Neuronal stem cell (in vitro differentiated cells): ENCODE results near the gene ABLIM3.

ENCODE experiments used
- DNase-seq: peaks from one replicate; pipeline ENCODE4 v3.0.0-alpha.2; 2013; ENCODE audit warnings: low spot score
- H2AFZ ChIP-seq: one replicate; pipeline ENCODE4 v1.6.1; 2013; ENCODE audit warnings: mild to moderate bottlenecking, low read length, inconsistent platforms
- H2AK5ac ChIP-seq: 2 replicates; pipeline ENCODE4 v1.6.1; 2013; ENCODE audit warnings: low read depth, mild to moderate bottlenecking, inconsistent platforms, low read length, moderate library complexity, mixed read lengths
- H2BK120ac ChIP-seq: 2 replicates; pipeline ENCODE4 v1.6.1; 2013; ENCODE audit warnings: low read depth, mild to moderate bottlenecking, inconsistent platforms, low read length, moderate library complexity, mixed read lengths
- H2BK12ac ChIP-seq: one replicate; pipeline ENCODE4 v1.6.1; 2013; ENCODE audit warnings: low read length, inconsistent platforms
- H2BK15ac ChIP-seq: 2 replicates; pipeline ENCODE4 v1.6.1; 2013; ENCODE audit warnings: mild to moderate bottlenecking, low read length, inconsistent platforms, mixed read lengths
- H2BK5ac ChIP-seq: one replicate; pipeline ENCODE4 v1.6.1; 2013; ENCODE audit warnings: inconsistent platforms, mild to moderate bottlenecking, low read length, moderate library complexity
- H3K14ac ChIP-seq: one replicate; pipeline ENCODE4 v1.6.1; 2013; ENCODE audit warnings: low read length, inconsistent platforms
- H3K18ac ChIP-seq: 2 replicates; pipeline ENCODE4 v1.6.1; 2013; ENCODE audit warnings: low read length, inconsistent platforms
- H3K23ac ChIP-seq: 2 replicates; pipeline ENCODE4 v1.6.1; 2013; ENCODE audit warnings: low read depth, mild to moderate bottlenecking, mixed read lengths, low read length, inconsistent platforms; ENCODE audit not compliant: poor library complexity
- H3K27ac ChIP-seq: replicated peaks from 3 replicates; pipeline ENCODE4 v1.5.1; 2013; ENCODE audit warnings: low read length, inconsistent platforms
- H3K27me3 ChIP-seq, 3 experiments: 2 replicates each; pipeline ENCODE4 v1.6.1; 2013; ENCODE audit warnings: low read length in 3 of 3, mild to moderate bottlenecking in 2 of 3, inconsistent platforms in 1 of 3, low read depth in 1 of 3, mixed read lengths in 1 of 3, moderate library complexity in 1 of 3; ENCODE audit not compliant: control insufficient read depth in 3 of 3, insufficient read depth in 3 of 3
- H3K36me3 ChIP-seq, 2 donors: replicated peaks in 1 of 2; 2 replicates each; pipeline ENCODE4 v1.6.1; 2013; ENCODE audit warnings: low read length in 2 of 2; ENCODE audit not compliant: control insufficient read depth in 2 of 2, insufficient read depth in 2 of 2
- H3K4ac ChIP-seq: 2 replicates; pipeline ENCODE4 v1.6.1; 2013; ENCODE audit warnings: inconsistent platforms, mild to moderate bottlenecking, low read length, moderate library complexity
- H3K4me1 ChIP-seq, 2 donors: 1 replicate in 1 of 2; 2 replicates in 1 of 2; pipeline ENCODE4 v1.6.1; 2013; ENCODE audit warnings: low read length in 2 of 2, low read depth in 1 of 2; ENCODE audit not compliant: control insufficient read depth in 2 of 2, insufficient read depth in 1 of 2
- H3K4me2 ChIP-seq: one replicate; pipeline ENCODE4 v1.6.1; 2013; ENCODE audit warnings: mild to moderate bottlenecking, low read length, inconsistent platforms; ENCODE audit not compliant: insufficient read depth, poor library complexity, severe bottlenecking
- H3K4me3 ChIP-seq, 2 donors: 2 replicates each; pipeline ENCODE4 v1.5.1; 2013; ENCODE audit warnings: low read length in 2 of 2, mild to moderate bottlenecking in 2 of 2, inconsistent platforms in 1 of 2, moderate library complexity in 1 of 2
- H3K79me1 ChIP-seq: one replicate; pipeline ENCODE4 v1.6.1; 2013; ENCODE audit warnings: low read depth, mild to moderate bottlenecking, inconsistent platforms, low read length, moderate library complexity
- H3K9ac ChIP-seq: one replicate; pipeline ENCODE4 v1.6.1; 2013; ENCODE audit warnings: mild to moderate bottlenecking, low read depth, low read length, inconsistent platforms; ENCODE audit not compliant: poor library complexity
- H3K9me3 ChIP-seq, 2 donors: replicated peaks in 1 of 2; 2 replicates each; pipeline versions ENCODE3 to v1.6.1; 2013; ENCODE audit warnings: low read length in 2 of 2, mild to moderate bottlenecking in 2 of 2, inconsistent platforms in 1 of 2, low read depth in 1 of 2, mixed read lengths in 1 of 2, moderate library complexity in 1 of 2; ENCODE audit not compliant: control insufficient read depth in 2 of 2, insufficient read depth in 1 of 2
- H4K8ac ChIP-seq: one replicate; pipeline ENCODE4 v1.6.1; 2013; ENCODE audit warnings: low read depth, mild to moderate bottlenecking, inconsistent platforms, low read length, moderate library complexity
- H4K91ac ChIP-seq: one replicate; pipeline ENCODE4 v1.6.1; 2013; ENCODE audit warnings: low read length, low read depth, mild to moderate bottlenecking, inconsistent platforms; ENCODE audit not compliant: poor library complexity
- WGBS, 2 donors: extraction: QIAGEN DNeasy Blood & Tissue Kit; methylation state at CpG; one replicate each; pipeline ENCODE4 v1.1.7; 2013; ENCODE audit warnings: missing lambda C conversion rate in 2 of 2, mixed read lengths in 1 of 2; ENCODE audit not compliant: insufficient read length in 2 of 2, insufficient replicate concordance in 1 of 2; ENCODE audit errors: extremely low coverage in 2 of 2; 5-methylcytosine and 5-hydroxymethylcytosine counted together

Gene ABLIM3

GRCh38 chr5:149298842-149299404, 157.6 kb downstream of the ABLIM3 start:
- Histone ChIP-seq H3K27me3 (peaks cover 0 to 16% (median 0%) of the 10 kb centered on the region in 3 experiments), H3K9me3 (no peaks in the 10 kb centered on the region), H3K4me2 (no peak overlapping the region), H2BK15ac (peak overlapping the region; percentile 11), H3K14ac (peak overlapping the region; percentile 5), H3K27ac (no peak overlapping the region), H3K4ac (no peak overlapping the region), H2AFZ (no peak overlapping the region), H2AK5ac (no peak overlapping the region), H2BK5ac (peak overlapping the region; percentile 30), H3K23ac (no peak overlapping the region), H3K36me3 (no peaks in the 10 kb centered on the region), H3K18ac (peak overlapping the region; percentile 77), H2BK12ac (peak overlapping the region; percentile 23), H2BK120ac (no peak overlapping the region), H3K9ac (no peak overlapping the region), H3K4me3 (no peak overlapping the region), H4K91ac (no peak overlapping the region), H3K4me1 (peaks cover 0 to 9% of the 10 kb centered on the region in 2 donors), H4K8ac (no peak overlapping the region), H3K79me1 (peaks cover 2% of the 10 kb centered on the region)
- no peak for DNase-seq
- WGBS, 2 donors: no CpG with 5 or more reads among the region's 11 CpGs

- H3K9me3 ChIP-seq: no peaks in the 10 kb centered on the region
- no peak overlapping the region for H2AK5ac ChIP-seq
- H3K4ac ChIP-seq: no peak overlapping the region
- H3K23ac ChIP-seq: peak overlapping the region; percentile 25
- H2AFZ ChIP-seq: no peak overlapping the region
- H2BK12ac ChIP-seq: peak overlapping the region; percentile 78
- H3K36me3 ChIP-seq: no peaks in the 10 kb centered on the region
- peaks cover 0 to 9% of the 10 kb centered on the region in 2 donors for H3K4me1 ChIP-seq
- H2BK15ac ChIP-seq: peak overlapping the region; percentile 11
- H3K4me2 ChIP-seq: no peak overlapping the region
- DNase-seq: no peak
- H4K8ac ChIP-seq: no peak overlapping the region
- WGBS, 2 donors: no CpG with 5 or more reads among the region's 14 CpGs
- H3K27ac ChIP-seq: no peak overlapping the region
- H4K91ac ChIP-seq: no peak overlapping the region
- H3K4me3 ChIP-seq: no peak overlapping the region
- H2BK5ac ChIP-seq: peak overlapping the region; percentile 30
- peaks cover 2% of the 10 kb centered on the region for H3K79me1 ChIP-seq
- H3K14ac ChIP-seq: peak overlapping the region; percentile 5
- H3K9ac ChIP-seq: no peak overlapping the region
- peak overlapping the region; percentile 77 for H3K18ac ChIP-seq
- H2BK120ac ChIP-seq: no peak overlapping the region
- H3K27me3 ChIP-seq: peaks cover 0 to 22% (median 0%) of the 10 kb centered on the region in 3 experiments
These were observed 158.3 kb downstream of the ABLIM3 start for GRCh38 chr5:149299451-149300054.

GRCh38 chr5:149300441-149300840, 159.1 kb downstream of the ABLIM3 start:
- Histone ChIP-seq H4K91ac (no peak overlapping the region), H3K14ac (no peak overlapping the region), H3K9ac (no peak overlapping the region), H3K4me3 (no peak overlapping the region), H3K9me3 (no peaks in the 10 kb centered on the region), H2AFZ (no peak overlapping the region), H3K27me3 (peaks cover 0 to 31% (median 0%) of the 10 kb centered on the region in 3 experiments), H2BK5ac (no peak overlapping the region), H3K27ac (no peak overlapping the region), H3K4me1 (peaks cover 0 to 6% of the 10 kb centered on the region in 2 donors), H4K8ac (no peak overlapping the region), H2BK12ac (no peak overlapping the region), H2BK120ac (no peak overlapping the region), H3K4ac (no peak overlapping the region), H2AK5ac (no peak overlapping the region), H2BK15ac (no peak overlapping the region), H3K18ac (peak overlapping the region; percentile 74), H3K79me1 (peaks cover 2% of the 10 kb centered on the region), H3K23ac (no peak overlapping the region), H3K4me2 (no peak overlapping the region), H3K36me3 (no peaks in the 10 kb centered on the region)
- DNase-seq: no peak
- WGBS, 2 donors: no CpG with 5 or more reads among the region's 6 CpGs

GRCh38 chr5:149301049-149301743, 159.9 kb downstream of the ABLIM3 start:
- no peak overlapping the region for H3K4me2 ChIP-seq
- no peak overlapping the region for H2BK5ac ChIP-seq
- H3K4ac ChIP-seq: no peak overlapping the region
- H2BK120ac ChIP-seq: no peak overlapping the region
- no peak overlapping the region for H3K9ac ChIP-seq
- peak overlapping the region; percentile 61 for H3K18ac ChIP-seq
- no peak for DNase-seq
- no peak overlapping the region for H2BK12ac ChIP-seq
- H2AK5ac ChIP-seq: peak overlapping the region; percentile 66
- no peak overlapping the region for H3K14ac ChIP-seq
- peaks cover 0 to 39% (median 0%) of the 10 kb centered on the region in 3 experiments for H3K27me3 ChIP-seq
- H2AFZ ChIP-seq: no peak overlapping the region
- no peaks in the 10 kb centered on the region for H3K36me3 ChIP-seq
- peaks cover 2% of the 10 kb centered on the region for H3K79me1 ChIP-seq
- no peak overlapping the region for H3K4me3 ChIP-seq
- no peak overlapping the region for H3K23ac ChIP-seq
- no peak overlapping the region for H2BK15ac ChIP-seq
- H4K8ac ChIP-seq: no peak overlapping the region
- no CpG with 5 or more reads among the region's 13 CpGs for WGBS, 2 donors
- H3K27ac ChIP-seq: no peak overlapping the region
- peaks cover 0 to 6% of the 10 kb centered on the region in 2 donors for H3K4me1 ChIP-seq
- no peaks in the 10 kb centered on the region for H3K9me3 ChIP-seq
- no peak overlapping the region for H4K91ac ChIP-seq
